Panc1 (cell line): ENCODE data around the gene MINDY4.

Experiments used
- CTCF ChIP-seq: fragments of 450-650 bp; IDR thresholded peaks from 2 replicates; pipeline ENCODE4 v1.5.1; 2017; ENCODE audit warnings: mild to moderate bottlenecking
- POLR2AphosphoS5 ChIP-seq: IDR thresholded peaks from 2 replicates; pipeline ENCODE4 v1.6.1; 2012; ENCODE audit warnings: mild to moderate bottlenecking, low read depth, low read length, moderate library complexity
- REST ChIP-seq, 2 experiments: IDR thresholded peaks; 2 replicates each; pipeline ENCODE4 v1.6.1; 2011 to 2012; ENCODE audit warnings: low read depth in 2 of 2, control low read depth in 1 of 2, low read length in 1 of 2, mild to moderate bottlenecking in 1 of 2, moderate library complexity in 1 of 2; ENCODE audit not compliant: insufficient read depth in 1 of 2
- SIN3A ChIP-seq: IDR thresholded peaks from 2 replicates; pipeline ENCODE4 v1.6.1; 2012; ENCODE audit warnings: low read depth, mild to moderate bottlenecking, low read length, moderate library complexity, borderline replicate concordance; ENCODE audit not compliant: insufficient read depth
- TCF7L2 ChIP-seq: IDR thresholded peaks from 2 replicates; pipeline ENCODE4 v1.6.1; 2011; ENCODE audit warnings: mild to moderate bottlenecking, low read depth, low read length, inconsistent platforms

GRCh38 chr7:30927559-30927958 lies 156.3 kb downstream of the MINDY4 start:
- no peak for TF ChIP-seq POLR2AphosphoS5
- no peak for TF ChIP-seq CTCF
- TF ChIP-seq REST (IDR thresholded peaks at IDR 0.05; ENCODE audit: insufficient read depth in 1 of 2, low read depth in 2 of 2, low read length in 1 of 2) = no peak
- TF ChIP-seq TCF7L2 = no peak
- TF ChIP-seq SIN3A = no peak
